HG03025 (cell line): ENCODE results near the gene NCOA3.
A peak's percentile ranks its signal among the peaks of the same experiment; 100 is the strongest.
"Not testable (repeated sequence)": the region's sequence is repeated elsewhere in the genome, so short reads cannot be mapped to it uniquely, and the experiment has no call there.

ENCODE experiments used
- ATAC-seq: cut with Tn5 transposase; IDR thresholded peaks from one replicate; pipeline ENCODE4 v1.9.1; 2021; ENCODE audit warnings: mild to moderate bottlenecking, moderate library complexity; ENCODE audit not compliant: unreplicated experiment, low FRiP score

Gene NCOA3

GRCh38 chr20:47466704-47467459 lies 34.8 kb upstream of the NCOA3 start:
- no peak for ATAC-seq

- no peak for ATAC-seq
These were observed 33.2 kb upstream of the NCOA3 start for GRCh38 chr20:47468290-47469050.

GRCh38 chr20:47475419-47476044 lies 26.2 kb upstream of the NCOA3 start:
- ATAC-seq: no peak

- no peak for ATAC-seq
These were observed 25.2 kb upstream of the NCOA3 start for GRCh38 chr20:47476452-47476851.

GRCh38 chr20:47479093-47479492 lies 22.6 kb upstream of the NCOA3 start:
- ATAC-seq: no peak

- ATAC-seq: no peak
These were observed 22.2 kb upstream of the NCOA3 start for GRCh38 chr20:47479506-47479905.

- no peak for ATAC-seq
These were observed 21.4 kb upstream of the NCOA3 start for GRCh38 chr20:47480239-47480638.

- no peak for ATAC-seq
These were observed 21.0 kb upstream of the NCOA3 start for GRCh38 chr20:47480705-47481104.

- no peak for ATAC-seq
These were observed 20.1 kb upstream of the NCOA3 start for GRCh38 chr20:47481330-47482216.

GRCh38 chr20:47482705-47483104 lies 19.0 kb upstream of the NCOA3 start:
- ATAC-seq: no peak

- ATAC-seq: no peak
These were observed 17.4 kb upstream of the NCOA3 start for GRCh38 chr20:47484303-47484702.

GRCh38 chr20:47487175-47487917 lies 14.3 kb upstream of the NCOA3 start:
- ATAC-seq: peak; percentile 69

GRCh38 chr20:47489448-47489872 lies 12.2 kb upstream of the NCOA3 start:
- ATAC-seq: no peak

- no peak for ATAC-seq
These were observed 10.9 kb upstream of the NCOA3 start for GRCh38 chr20:47490795-47491194.

GRCh38 chr20:47492284-47492683 lies 9.4 kb upstream of the NCOA3 start:
- ATAC-seq: no peak

GRCh38 chr20:47493175-47493962 lies 8.3 kb upstream of the NCOA3 start:
- no peak for ATAC-seq

GRCh38 chr20:47493963-47494293 lies 7.8 kb upstream of the NCOA3 start:
- no peak for ATAC-seq

- not testable (repeated sequence) for ATAC-seq
These were observed 7.1 kb upstream of the NCOA3 start for GRCh38 chr20:47494606-47495005.

GRCh38 chr20:47496118-47496517 lies 5.6 kb upstream of the NCOA3 start:
- ATAC-seq: no peak
